ENCODE results near the gene KLF15. TPM values are rescaled to one million over a fixed set of nuclear protein-coding genes. Genes with fewer than 3 reads are reported as not detected.

KLF15 gene
- total RNA-seq, 1 experiment from 2014 or later, result 0.03 TPM

DNA sequence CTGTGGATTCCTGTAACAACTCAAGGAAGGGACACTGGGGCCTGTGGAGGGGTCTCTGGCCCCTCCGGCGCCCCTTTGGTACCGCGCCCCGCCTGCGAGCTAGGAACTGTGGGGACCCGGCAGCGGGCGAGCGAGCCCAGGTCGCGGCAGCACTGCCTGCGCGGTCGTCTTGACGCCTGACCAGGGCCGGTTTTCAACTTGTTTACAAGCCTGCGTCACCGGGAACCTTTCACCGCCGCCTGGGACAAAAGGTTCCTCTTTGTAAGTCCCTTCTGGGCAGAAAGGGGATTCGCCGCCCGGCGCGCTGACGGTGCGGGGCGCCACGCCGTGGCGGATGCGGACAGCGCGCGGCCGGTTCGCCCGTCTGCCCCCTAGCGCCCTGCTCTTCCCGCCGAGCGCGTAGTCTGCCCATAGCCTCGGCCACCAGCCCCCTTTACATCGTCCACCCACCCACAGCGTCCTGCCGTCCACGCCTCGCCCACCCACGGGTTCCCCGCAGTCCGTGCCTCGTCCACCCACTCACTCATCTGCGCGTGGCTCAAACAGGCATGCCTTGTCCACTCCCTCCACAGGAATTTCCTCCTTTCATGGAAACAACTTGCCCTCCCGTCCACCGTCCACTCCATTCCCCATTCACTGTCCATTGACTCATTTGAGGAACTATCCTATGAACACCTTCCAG lies 32.0 kb upstream of the KLF15 start:
- peak; percentile 55 for DNase-seq (ENCODE audit: low spot score)

DNA sequence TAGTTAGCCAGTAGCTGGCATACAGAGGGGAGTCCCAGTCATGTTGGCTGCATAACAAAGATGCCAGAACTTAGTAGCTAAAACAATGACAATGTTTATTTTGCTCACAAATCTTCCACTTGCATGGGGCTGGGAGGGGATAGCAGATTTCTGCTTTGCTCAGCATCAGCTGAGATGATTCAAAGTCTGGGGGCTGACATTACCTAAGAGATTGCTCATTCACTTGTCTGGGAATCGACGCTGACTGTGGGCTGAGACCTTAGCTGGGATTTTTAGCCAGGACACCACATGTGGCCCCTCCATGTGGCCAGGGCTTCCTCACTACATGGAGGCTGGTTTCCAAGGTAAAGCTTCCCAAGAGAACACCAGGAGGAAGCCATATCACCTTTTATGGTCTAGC lies 24.8 kb upstream of the KLF15 start:
- DNase-seq (ENCODE audit: low spot score), result no peak

DNA sequence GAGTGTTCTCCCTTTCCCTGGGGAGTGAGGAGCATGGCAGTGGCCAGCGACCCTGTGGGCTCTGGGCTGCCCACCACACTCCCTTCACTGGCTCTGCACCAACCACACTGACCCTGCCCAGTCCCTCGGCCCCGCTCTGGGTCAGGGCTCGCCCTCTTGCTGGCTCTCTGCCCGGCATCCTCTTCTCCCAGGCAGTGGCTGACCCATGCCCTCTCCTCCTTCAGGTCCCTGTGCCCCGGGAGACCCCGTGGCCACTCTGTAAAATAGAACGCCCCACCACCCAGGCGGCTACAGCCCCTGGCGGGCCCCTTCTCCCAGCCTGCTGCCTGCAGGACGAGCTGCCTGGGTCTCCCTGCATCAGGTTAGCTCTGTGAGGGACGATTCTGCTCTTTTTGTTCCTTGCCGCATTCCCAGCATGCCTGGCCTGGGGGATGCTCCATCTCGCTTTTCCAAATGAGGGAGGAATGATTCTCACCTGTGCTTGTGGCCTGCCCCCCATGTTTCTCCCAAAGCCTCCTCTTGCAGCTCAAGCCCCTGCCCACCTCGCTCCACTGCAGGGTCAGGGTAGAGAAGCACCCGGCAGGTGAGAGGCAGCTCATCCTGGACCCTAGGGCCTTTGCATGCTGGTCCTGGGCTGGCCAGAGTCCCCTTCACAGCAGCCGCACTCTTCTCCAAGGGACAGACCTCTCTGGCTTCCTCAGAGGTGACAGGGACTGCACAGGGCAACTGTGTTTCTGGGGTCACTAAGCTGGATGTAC lies 23.0 kb upstream of the KLF15 start:
- DNase-seq (ENCODE audit: low spot score), result no peak

DNA sequence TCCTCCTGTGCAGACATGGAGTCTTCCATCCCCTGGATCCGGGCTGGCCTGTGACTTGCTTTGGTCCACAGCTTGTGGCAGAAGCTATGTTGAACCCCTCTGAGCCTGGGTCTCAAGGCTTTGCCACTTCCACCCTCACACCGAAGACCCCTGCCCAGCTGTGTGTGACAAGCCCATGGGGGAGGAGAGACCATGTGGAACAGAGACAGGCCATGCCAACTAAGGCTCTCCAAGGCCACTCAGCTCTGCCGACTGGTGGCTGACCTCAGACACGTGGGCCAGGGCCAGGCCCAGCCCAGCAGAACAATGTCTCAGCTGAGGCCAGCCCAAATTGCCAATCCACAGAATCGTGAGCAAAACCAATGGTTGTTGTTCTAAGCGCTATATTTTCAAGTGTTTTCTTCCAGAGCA lies 21.1 kb upstream of the KLF15 start:
- DNase-seq (ENCODE audit: low spot score), result no peak

DNA sequence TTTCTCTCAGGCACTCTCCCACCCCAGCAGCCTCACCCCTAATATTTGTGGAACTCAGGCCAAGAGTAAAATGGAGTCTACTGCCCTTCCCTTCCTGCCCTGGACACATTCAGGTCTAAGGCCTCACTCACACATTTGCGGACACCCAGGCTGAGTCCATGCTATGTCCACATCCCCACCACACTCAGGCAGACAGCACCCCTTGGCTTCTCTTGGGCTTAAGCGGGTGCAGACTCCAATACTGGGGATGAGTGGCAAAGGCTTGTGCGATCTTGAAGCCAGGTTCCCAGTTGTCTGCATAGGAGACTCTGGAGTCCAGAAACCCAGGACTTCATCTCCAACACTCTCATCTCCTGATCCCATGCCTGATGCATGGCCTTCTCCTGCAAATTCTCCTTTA lies 20.0 kb upstream of the KLF15 start:
- no peak for DNase-seq (ENCODE audit: low spot score)

DNA sequence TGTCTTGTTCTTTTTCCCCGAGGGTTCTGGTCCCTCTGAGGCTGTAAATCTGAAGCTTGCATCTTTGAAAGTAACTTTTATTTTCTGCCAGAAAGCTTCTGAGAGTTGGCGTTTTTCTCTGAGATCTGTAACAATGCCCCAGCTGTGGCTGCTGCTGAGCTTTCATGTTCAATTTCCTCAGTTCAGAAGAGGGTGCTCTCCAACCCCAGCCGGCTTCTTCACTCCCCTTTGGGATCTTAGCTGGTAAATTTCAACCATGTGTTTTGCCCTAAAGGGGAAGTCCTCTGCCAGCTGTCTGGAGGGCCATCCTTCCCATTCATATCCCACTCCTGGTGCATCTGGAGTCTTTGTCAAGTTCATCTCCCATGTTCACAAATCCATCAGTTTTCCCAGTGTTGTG lies 19.2 kb upstream of the KLF15 start:
- no peak for DNase-seq (ENCODE audit: low spot score)

DNA sequence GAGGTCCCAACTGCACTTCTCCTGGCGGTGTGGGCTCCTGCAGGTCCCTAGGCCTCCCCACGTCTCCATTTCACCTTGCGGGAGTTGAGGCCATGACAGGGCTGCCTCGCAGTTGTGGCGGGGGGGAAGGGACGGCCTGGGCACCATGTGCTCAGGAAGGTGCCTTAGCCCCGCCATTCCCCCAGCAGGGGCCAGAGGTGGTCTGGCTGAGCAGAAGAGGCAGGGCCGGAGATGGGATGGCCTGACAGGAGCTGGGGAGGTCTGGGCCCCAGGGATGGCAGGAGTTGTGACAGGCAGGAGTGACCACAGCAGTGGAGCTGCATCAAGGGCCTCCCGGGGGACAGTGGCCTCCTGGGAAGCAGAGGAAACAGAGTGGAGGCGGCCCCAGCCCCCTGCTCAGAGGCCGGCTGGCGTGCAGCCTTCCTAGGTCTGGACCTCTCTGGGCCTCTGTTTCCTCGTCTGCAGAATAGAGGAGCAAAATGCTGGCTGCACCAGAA lies 18.7 kb upstream of the KLF15 start:
- no peak for DNase-seq (ENCODE audit: low spot score)

DNA sequence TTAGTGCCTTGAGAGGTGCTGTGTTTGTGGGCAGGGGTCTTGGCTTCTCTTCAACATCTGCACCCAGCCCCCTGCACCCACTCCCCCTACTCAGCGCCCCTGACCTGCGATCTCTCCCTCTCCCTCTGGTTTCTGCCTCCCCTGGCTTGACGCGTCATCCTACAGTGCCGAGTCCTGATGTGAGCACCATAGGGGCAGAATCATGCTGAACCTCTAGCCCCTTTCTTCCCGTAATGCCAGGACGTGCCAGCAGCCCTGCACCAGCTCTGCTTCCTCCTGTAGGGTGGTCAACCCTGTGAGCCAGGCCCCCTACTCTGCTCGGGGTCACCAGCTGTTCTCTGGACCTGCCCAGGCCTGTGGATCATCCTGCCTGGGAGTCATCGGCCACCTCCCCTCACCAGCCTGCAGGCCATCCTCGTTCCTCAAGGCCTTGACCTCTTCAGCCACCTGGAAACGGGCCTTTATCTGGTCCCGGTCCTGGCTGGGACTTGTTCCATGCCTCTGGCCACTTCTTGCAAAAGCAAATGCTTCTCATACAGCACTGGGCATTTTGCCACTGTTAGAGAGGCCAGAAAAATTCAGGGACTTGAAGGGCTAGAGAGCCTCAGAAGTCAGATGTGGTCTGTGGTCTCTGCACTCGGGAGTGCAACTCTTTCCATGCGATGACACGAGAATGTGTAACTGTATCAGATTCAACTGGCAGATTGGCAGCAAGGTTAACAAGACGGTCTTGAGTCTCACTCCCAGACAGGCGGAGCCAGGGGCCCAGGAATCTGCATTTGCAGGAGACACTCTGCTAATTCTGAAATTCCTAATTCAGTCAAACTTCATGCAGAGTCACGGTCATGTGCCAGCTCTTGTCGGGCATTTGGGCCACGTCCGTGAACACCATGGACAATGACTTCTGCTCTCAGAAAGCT lies 16.7 kb upstream of the KLF15 start:
- no peak for DNase-seq (ENCODE audit: low spot score)

DNA sequence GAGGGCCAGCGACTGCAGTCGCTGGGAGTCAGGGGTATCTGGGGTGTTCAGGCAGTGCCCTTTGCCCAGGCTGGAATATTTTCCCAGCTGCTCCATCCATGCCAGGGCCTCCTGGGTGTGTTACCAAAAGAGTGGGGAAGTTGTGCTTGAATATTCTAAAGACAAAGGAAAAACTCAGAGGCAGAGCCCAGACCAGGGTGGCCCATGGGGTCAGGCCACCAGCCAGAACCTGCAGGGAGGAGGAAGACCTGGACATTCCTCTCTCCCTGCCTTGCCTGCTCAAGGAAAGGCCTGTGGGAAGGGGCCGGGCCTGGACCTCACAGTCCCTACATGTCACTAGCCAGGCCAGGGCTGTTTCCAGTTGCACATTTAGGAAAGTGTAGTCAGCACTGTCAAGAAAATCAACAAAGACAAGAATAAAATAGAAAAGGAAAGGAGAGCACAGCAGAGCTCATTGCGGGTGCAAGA lies 16.0 kb upstream of the KLF15 start:
- DNase-seq (ENCODE audit: low spot score), result no peak

DNA sequence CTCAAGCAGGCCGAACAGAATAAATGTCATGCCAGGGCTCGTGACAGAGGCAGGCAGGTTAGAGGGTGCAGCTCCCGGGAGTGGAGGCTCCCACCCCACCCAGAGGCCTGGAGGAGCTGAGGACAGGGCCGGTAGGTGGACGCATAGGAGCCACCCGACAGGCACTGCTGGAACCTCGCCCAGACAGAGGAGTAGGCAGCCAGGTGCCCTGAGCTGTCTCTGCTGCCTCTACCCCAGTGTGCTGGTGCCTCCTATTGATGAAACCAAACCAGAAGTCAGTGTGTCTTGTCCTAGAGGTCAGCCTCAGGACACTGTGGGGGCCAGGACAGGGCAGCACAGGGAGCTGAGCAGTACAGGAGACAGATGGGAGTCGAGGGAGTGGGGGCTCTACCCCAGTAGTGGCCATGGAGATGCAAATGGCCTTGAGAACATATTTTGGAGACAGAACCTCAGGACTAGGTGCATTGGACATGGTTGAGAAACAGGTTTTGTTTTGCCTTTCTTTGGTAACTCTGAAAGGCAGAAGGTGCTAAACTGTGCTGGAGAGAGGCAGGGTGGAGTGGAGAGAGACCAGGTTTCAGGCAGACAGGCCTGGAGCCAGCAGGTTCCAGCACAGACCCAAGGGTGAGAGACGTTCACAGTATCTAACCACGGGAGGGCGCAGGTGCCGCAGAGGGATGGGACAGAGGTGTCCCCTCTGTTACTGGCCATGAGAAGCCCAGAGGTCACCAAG lies 15.4 kb upstream of the KLF15 start:
- DNase-seq (ENCODE audit: low spot score), result no peak

DNA sequence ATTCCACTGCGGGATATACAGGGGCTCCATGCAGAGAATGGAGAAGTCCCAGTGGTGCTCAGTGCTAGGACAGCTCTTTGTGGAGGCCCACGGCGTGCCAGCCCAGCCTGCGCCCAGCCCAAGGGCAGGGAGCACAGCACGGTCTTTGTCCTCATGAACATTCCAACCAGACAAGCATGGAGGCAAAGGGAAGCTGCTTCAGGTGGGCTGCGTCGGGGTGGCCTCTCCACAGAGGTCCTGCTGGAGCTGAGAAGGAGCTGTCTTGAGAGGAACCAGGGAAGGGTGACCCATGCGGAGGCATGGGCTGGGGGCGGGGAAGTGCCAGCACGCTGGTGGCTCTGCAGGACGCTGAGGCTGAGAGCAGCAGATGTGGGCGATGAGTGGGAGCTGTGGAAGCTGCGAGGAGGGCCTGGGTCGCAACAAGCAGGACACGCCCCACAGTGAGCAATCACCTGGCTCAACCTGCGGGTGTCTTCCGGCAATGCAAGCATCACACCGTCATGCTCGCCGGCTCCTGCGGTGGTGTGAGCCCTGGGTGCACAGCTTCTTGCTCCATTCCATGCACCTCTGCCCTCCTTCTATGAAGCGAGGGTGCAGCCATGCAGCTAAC lies 14.0 kb upstream of the KLF15 start:
- no peak for DNase-seq (ENCODE audit: low spot score)

DNA sequence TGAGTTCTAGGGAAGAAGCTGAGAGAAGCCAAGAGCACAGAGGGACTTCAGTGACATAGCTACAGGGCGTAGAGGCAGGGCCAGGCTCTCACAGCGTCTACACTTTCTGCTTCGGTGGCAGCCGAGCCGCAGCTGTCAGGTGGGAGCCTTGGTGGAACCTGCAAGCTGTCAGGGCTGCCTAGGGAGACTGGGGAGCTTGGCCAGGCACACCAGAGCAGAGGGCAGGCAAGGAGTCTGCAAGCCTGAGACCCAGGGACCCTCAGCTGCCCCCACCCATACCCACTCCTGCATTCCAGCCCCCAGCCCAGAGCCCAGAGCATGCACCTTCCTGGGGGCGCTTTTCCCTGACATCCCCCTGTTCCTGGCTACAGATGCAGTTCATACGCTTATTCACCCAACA lies 13.4 kb upstream of the KLF15 start:
- no peak for DNase-seq (ENCODE audit: low spot score)

DNA sequence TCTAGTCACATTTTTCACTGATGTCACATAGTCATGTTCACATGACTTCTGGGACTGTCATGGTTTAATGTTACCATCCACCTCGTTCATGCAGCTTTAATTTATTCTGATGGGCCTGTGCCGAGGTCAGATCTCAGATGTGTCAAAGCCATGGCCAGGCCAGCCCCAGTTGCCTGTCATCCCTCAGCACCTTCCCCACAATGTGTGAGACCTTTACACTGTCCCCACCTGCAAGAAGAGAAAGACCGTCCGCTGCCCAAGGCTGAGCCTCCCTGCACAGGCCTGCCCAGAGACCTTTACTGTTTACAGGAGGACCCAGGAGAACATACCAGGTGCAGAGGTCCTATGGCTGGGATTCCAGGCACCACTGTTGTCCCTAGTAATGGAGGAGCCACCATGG lies 12.8 kb upstream of the KLF15 start:
- no peak for DNase-seq (ENCODE audit: low spot score)

DNA sequence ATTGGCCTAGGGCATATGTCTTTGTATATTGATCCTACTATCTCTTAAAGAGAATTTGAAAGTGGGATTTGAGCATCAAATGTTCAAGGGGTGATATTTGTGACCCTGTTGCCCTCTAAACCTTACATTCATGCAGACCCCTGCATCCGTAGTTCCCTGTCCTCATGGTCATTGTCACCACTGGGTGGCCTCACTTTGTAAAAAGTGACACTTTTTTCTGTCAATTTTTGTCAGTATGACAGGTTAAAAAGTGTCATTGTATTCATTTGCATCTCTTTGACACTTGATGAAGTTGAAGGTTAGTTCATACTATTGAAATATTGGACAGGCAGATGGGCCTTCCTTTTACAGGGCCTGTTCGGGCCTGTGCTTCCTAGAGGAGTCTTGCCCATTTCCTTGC lies 12.3 kb upstream of the KLF15 start:
- DNase-seq (ENCODE audit: low spot score), result no peak

DNA sequence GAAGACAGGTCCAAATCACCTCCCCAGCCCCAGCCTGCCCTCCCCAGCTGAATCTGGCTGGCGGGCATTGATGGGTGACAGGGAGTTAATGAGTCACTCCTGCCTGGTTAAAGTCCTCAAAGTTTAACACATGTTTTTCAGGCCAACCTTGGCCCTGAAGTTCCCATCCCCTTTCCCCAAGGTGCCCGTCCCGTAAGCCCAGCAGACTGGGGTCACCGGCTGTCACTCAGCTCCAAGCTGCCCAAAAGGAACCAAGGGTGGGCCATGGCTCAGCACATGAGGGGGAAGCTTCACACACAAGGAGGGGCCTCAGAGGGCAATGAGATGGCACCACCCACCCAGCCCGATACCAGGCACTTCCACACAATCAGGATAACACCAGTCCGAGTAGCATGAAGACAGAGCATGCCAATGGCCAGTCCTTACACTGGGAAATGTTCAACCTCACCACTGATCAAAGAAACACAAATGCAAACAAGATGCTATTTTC lies 10.2 kb upstream of the KLF15 start:
- no peak for DNase-seq (ENCODE audit: low spot score)

DNA sequence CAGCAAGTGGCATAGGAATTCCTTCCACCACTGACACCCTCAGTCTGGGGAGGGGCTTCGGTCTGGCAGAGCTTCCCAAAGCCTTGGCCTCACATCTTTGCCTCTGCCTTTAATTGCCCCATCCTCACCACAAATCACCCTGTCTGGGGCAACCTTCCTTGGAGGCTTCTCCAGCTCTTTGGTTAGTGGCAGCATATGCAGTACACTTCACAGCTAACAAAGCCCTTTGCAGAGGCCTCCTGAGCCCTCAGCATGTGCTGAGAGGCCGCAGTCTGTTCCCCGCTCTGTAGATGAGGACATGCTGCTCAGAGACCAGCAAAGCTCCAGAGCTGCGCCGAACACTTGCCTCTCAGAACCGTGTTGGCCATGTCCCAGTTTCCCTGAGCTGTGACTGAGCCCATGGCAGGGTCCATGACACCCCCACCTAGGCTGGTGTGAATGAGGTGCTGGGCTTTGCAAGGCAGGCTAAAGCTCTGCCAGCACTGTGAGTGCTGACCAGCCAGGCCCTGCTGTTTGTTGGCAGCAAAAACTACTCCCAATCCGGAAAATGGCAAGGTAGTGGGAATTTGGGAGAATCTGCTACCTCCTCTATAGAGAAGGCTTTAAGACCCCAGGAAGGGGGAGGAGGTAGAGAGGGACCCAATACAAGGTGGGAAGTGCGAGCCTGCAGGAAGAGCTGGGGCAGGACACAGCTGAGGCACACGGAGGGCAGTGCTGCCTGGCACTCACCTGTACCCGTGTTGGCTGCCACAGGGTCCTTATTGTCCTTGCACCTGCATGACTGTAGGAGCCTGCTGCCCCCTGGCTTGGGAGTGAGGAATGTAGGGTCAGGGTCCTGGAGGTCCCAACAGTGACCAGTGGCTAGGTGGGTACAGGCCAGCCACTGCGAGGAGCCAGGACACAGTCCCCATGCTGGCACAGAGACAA lies 8.4 kb upstream of the KLF15 start:
- DNase-seq (ENCODE audit: low spot score), result no peak

DNA sequence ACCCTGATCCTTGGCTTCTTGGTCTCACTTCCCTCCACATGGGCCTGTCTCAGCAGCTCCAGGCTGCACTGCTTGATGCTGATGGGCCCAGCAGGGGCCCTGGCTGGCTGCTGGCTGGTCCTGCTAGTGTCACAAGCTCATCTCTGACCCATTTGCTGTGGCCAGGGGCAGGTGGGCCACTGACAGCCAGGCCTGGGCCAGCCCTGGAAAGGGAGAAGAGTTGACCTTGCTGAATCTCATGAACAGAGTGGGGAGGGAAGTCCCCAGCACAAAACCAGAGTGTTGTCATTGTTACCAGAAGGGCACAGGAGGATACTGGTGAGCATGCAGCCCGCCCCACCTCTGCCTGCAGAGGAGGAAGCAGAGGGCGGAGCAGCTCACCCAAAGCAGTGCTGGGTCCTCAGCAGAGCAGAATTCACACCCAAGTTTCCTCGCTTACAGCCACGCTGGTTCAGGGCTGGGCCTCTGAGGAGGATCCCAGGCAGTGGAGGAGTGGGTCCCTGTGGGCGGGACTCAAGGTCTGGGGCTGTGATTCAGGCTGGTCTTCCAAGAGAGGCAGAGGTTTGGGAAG lies 7.6 kb upstream of the KLF15 start:
- DNase-seq (ENCODE audit: low spot score), result no peak

DNA sequence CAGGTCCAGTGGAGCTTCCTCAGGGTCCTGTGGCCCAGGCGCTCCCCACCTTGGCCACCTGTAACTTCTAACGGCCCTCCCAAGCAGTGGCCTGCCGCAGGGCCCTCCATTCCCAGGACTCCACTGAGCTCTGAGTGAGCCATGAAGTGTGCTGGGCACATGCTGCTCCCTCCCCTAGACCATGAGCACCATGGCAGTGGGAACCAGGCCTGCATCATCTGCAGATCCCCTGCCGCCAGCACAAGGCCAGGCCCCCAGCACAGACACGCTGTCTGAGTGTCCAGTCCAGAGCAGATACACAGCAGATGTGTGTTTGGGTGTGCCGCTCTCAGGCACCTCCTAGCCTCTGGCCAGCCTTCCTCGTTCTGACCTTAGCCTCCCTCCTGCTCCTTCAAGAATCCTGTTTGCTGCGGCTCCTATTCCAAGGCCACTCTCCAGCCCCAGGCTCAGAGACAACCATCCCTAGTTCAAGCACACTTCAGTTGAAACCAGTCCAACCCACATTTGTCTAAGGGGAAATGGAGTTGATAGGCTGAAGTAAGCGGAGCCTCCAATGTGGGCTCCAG lies 7.0 kb upstream of the KLF15 start:
- no peak for DNase-seq (ENCODE audit: low spot score)

DNA sequence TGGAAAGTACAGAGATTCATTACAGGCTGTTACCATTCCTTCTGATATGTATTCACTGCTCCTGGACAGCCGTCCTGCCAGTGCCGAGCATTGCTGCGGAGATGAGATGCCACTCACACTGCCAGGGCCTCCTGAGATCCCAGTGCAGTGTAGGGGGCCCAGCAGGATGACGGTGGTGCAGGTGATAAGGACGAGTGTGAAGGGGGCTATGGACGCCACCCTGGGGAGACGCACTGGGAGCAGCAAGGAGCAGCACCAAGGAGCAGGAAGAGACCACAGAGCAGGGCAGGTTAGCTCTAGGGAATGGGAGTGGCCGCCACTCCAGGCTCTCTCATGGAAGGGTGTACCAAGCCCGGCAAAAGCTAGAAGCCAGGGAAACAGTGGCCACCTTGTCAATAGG lies 4.0 kb upstream of the KLF15 start:
- DNase-seq (ENCODE audit: low spot score), result no peak

Data from A172 (cell line).